ENCODE results near the gene PCDH1.
"Not testable (repeated sequence)": the region's sequence is repeated elsewhere in the genome, so short reads cannot be mapped to it uniquely, and the experiment has no call there.

The PCDH1 gene

GRCh38 chr5:141839015-141839513 is 39.1 kb downstream of the PCDH1 start:
- in situ Hi-C loops (cut with HindIII; ENCODE audit: low sequenced_read_pairs), result no loop called here

DNA sequence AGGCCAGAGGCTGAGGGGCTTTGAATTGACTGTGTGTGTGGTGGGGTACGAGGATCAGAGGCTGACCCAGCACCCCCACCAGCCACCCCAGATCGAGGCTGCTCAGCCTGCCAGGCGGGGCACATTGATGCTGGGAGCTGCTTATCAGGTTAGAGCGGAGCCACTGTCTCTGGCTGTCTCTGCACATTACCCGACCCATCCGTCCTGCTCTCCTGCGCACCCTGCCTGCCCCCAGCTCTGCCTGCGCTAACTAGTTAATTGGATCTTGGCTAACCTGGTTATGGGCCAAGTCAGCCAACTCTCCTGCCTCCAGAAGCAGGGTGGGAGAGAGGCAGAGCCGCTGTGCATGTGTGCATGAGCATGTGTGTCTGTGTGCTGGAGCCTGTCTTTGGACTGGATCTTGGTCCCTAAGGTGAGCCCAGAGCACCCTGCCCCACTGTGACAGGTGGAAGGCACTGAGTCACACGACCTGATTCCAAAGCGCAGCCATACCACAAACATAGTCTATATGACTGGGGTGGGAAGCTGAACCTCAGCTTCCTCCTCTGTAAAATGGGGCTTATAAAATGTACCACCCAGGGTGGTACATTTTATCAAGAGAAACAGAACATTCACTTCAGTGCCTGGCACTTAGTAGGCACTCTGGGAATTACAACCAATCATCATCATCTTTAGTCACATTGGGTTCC is 39.7 kb downstream of the PCDH1 start:
- in situ Hi-C loops (cut with HindIII; ENCODE audit: low sequenced_read_pairs), result no loop called here

DNA sequence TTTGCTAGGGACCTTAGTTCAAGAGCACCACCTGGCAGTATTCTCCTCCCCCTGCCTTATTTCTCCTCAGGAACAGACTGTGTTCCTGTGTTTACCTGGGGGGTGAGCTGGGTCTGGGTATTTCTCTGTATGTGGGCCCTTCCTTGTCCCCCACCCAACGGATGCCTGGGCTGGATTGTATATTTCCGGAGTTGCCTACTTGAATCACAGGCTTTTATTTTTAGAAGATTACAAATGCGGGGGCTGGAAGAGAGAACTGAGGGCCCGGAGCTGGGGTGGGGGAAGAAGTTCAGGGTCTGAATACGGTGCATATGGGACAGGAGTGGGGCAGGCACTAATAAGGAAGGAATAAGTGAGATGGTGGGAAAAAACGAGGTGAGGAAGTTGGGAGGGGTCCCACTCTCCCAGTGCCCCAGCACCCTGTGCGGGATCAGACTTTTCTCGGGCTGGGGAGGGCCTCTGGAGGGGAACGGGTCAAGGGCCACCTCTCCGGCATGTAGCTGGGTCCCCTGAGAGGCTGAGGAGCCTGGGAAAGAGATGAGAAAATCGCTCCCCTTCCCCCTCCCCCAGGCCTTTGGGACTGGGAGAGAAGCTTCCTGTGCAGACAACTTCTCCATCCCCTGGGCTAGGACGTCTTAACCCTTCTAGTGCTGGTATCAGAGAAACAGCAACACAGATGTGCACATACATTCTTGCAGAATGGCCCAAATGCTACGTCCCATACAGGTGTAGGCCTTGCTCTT is 42.1 kb downstream of the PCDH1 start:
- in situ Hi-C loops (cut with HindIII; ENCODE audit: low sequenced_read_pairs), result no loop called here

- in situ Hi-C loops (cut with HindIII; ENCODE audit: low sequenced_read_pairs), result loop anchor here (5.0 kb wide), 2 partner anchors 78 to 82 kb away; no protein-coding TSS in a partner anchor
Observed at GRCh38 chr5:141834331-141834730, 43.9 kb downstream of the PCDH1 start.

- in situ Hi-C loops (cut with HindIII; ENCODE audit: low sequenced_read_pairs), result loop anchor here (5.0 kb wide), 2 partner anchors 80 kb away; no protein-coding TSS in a partner anchor
Observed at GRCh38 chr5:141832131-141832530, 46.1 kb downstream of the PCDH1 start.

- in situ Hi-C loops (cut with HindIII; ENCODE audit: low sequenced_read_pairs), result no loop called here
Observed at GRCh38 chr5:141828162-141828561, 50.0 kb downstream of the PCDH1 start.

- in situ Hi-C loops (cut with HindIII; ENCODE audit: low sequenced_read_pairs), result no loop called here
Observed at GRCh38 chr5:141826674-141827073, 51.5 kb downstream of the PCDH1 start.

DNA sequence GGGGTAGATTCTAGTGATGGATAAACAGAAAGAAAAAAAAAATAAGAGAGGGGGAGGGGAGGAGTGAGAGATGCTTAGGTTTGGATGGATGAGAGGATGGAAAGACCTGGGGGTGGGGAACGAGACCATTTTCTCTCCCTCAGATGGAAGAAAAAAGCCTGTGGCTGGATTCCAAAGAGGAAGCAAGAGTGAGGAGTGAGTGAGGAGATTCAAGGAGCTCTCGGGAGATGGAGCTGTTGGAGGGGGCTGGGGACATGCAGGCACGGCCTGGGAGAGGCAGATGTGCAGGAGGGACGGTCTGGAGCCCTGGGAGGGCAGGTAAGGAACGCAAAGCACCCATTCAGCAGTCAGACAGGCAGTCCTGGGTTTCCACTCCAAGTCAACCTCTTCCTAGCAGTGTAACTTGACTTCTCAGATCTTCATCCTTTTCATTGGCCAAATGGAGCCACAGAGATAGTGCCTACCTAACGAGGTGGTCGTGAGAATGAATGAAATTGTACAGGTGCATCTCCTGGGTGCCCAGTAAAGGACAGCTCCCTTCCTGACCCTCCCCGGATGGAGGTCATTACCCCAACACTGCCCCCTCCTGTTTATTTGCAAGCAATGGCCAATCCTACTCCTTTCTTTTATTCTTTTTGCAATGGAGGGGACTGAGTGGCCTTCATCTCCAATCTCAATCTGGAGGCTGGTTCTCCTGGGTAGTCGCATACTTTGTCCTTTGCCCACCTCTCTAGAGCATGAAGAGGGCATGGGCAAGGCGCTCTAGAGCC is 52.2 kb downstream of the PCDH1 start:
- in situ Hi-C loops (cut with HindIII; ENCODE audit: low sequenced_read_pairs), result no loop called here

GRCh38 chr5:141825241-141825671 is 53.0 kb downstream of the PCDH1 start:
- in situ Hi-C loops (cut with HindIII; ENCODE audit: low sequenced_read_pairs), result no loop called here

- in situ Hi-C loops (cut with HindIII; ENCODE audit: low sequenced_read_pairs), result no loop called here
Observed at GRCh38 chr5:141824717-141825116, 53.5 kb downstream of the PCDH1 start.

DNA sequence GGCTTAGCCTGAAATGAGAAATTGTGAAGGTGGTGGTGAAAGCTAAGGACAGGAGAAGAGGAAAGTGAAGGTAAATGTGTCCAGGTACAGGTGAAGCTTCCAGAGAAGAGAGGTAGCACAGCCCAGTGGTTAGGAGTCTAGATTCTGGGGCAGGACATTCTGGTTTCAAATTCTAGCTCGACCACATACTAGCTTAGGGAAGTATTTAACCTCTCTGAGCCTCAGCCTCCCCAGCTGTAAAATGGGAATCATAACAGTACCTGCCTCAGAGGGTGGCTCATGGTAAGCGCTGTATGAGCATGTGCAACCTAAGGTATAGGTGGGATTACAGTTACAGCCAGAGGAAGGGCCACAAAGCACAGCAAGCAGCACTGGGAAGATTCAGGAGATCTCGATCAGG is 55.2 kb downstream of the PCDH1 start:
- in situ Hi-C loops (cut with HindIII; ENCODE audit: low sequenced_read_pairs), result no loop called here

DNA sequence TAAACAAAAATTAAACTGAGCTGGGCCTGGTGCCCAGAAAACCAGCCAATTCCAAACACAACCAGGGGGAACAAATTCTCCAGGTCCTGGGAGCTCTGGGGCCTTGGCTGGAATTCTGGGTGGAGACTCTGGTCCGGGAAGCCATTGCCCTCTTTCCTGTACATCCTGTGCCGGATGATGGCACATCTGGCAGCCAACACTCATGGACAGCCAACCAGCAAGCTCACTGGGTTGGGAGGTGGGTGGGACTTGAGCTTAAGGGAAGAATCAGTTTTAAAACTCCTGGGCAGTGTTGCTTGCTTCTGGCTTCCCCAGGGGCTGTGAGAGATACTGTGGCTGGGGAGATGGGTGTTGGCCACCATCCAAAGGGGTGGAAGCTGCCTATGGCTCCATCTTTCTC is 56.1 kb downstream of the PCDH1 start:
- in situ Hi-C loops (cut with HindIII; ENCODE audit: low sequenced_read_pairs), result no loop called here

- in situ Hi-C loops (cut with HindIII; ENCODE audit: low sequenced_read_pairs), result no loop called here
Observed at GRCh38 chr5:141821430-141821925, 56.7 kb downstream of the PCDH1 start.

- in situ Hi-C loops (cut with HindIII; ENCODE audit: low sequenced_read_pairs), result not testable (repeated sequence)
Observed at GRCh38 chr5:141820686-141821085, 57.5 kb downstream of the PCDH1 start.

- in situ Hi-C loops (cut with HindIII; ENCODE audit: low sequenced_read_pairs), result no loop called here
Observed at GRCh38 chr5:141817631-141818030, 60.6 kb downstream of the PCDH1 start.

DNA sequence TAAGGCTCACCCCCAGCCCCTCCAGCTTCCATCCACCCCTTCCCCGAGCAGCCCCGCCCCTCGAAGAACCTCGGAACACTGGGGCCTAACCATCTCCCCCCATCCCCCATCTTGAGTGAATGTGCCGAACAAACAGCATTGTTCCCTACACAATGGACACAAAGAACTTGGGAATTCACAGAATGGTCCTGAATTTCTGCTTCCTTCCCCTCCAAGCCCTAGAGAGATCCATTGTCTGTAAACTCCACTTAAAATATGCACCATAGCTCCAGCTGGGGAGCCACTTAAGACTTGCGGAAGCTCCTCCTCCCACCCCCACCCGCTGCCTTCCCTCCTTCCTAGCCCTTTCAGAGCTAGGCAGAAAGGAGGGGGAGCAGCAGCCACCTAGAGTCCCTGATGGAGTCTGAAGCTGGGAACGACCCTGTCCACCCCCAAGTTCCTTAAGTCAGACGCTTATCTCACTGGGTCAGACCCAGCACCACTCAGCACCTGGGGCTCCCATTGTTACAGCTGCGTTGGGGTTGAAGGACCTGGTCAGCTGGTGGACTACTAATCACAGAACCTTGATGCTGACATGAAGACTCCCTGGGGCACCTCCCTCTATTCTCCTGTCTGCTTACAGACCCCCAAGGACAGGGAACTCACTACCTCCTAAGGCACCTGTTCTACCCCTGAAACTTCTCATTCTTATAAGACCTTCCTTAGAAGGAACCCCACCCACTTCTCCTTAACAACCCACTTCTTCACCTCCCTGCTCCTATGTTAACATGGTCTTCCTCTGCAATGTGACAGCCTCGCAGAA is 61.4 kb downstream of the PCDH1 start:
- in situ Hi-C loops (cut with HindIII; ENCODE audit: low sequenced_read_pairs), result no loop called here

- in situ Hi-C loops (cut with HindIII; ENCODE audit: low sequenced_read_pairs), result no loop called here
Observed at GRCh38 chr5:141815796-141816180, 62.4 kb downstream of the PCDH1 start.

GRCh38 chr5:141815051-141815795 is 63.0 kb downstream of the PCDH1 start:
- in situ Hi-C loops (cut with HindIII; ENCODE audit: low sequenced_read_pairs), result no loop called here

GRCh38 chr5:141814064-141814964 is 63.9 kb downstream of the PCDH1 start:
- in situ Hi-C loops (cut with HindIII; ENCODE audit: low sequenced_read_pairs), result no loop called here
